K562 (cell line): ENCODE measurements around the gene SLC4A1. TPM values are rescaled to one million over a fixed set of nuclear protein-coding genes. Genes with fewer than 3 reads are reported as not detected.

Experiments
- DIDO1 ChIP-seq: fragments of 450-650 bp; IDR thresholded peaks from 2 replicates; pipeline ENCODE4 v1.6.1; 2016; ENCODE audit warnings: low read depth, missing biosample characterization, missing genetic modification characterization
- FOXK1 ChIP-seq: sonication (generic); formaldehyde crosslinking; IDR thresholded peaks from 2 replicates; pipeline ENCODE4 v1.8.0; 2022; ENCODE audit warnings: missing genetic modification reagents, mild to moderate bottlenecking, borderline replicate concordance
- MIER1 ChIP-seq: fragments of 450-650 bp; IDR thresholded peaks from 2 replicates; pipeline ENCODE4 v1.6.1; 2016; ENCODE audit warnings: antibody characterized with exemption, mild to moderate bottlenecking, low read depth
- NCOA1 ChIP-seq: fragments of 450-650 bp; IDR thresholded peaks from 2 replicates; pipeline ENCODE4 v1.6.1; 2016; ENCODE audit warnings: low read depth
- RBFOX2 ChIP-seq: fragments of 200-400 bp; formaldehyde crosslinking; IDR thresholded peaks from 2 replicates; pipeline ENCODE4 v1.6.1; 2017; ENCODE audit warnings: low read depth, mild to moderate bottlenecking, low read length, moderate library complexity
- SRF ChIP-seq, 2 experiments: fragments of 250-450, 450-650 bp in 1 of 2; sonication (Bioruptor Pico) in 1 of 2; sonication (generic) in 1 of 2; formaldehyde crosslinking; IDR thresholded peaks; 2 replicates each; pipeline versions ENCODE4 v1.5.0 to v1.5.1; 2020 to 2022; ENCODE audit warnings: mild to moderate bottlenecking in 1 of 2, missing genetic modification reagents in 1 of 2
- YY1 ChIP-seq, 3 experiments: IDR thresholded peaks; 2 replicates each; pipeline ENCODE4 v1.6.1; 2011; ENCODE audit warnings: low read length in 2 of 3, mild to moderate bottlenecking in 2 of 3, moderate library complexity in 2 of 3, borderline replicate concordance in 1 of 3, control low read depth in 1 of 3, low read depth in 1 of 3; ENCODE audit not compliant: insufficient read depth in 3 of 3, insufficient replicate concordance in 2 of 3, control insufficient read depth in 1 of 3, insufficient read length in 1 of 3; ENCODE audit errors: extremely low read depth in 1 of 3
- ZNF23 ChIP-seq: fragments of 250-450 bp; sonication (Bioruptor Pico); IDR thresholded peaks from 2 replicates; pipeline ENCODE4 v1.4.0; 2020; ENCODE audit warnings: mild to moderate bottlenecking
- ZNF830 ChIP-seq: fragments of 250-450 bp; sonication (Bioruptor Pico); IDR thresholded peaks from 2 replicates; pipeline ENCODE4 v1.5.0; 2021; ENCODE audit warnings: mild to moderate bottlenecking
- polyA plus RNA-seq, 8 experiments: library from polyadenylated mRNA; depleted of rRNA in 4 of 8; stranded (reverse) in 5 of 8; unstranded in 3 of 8; fragments of >200 nt; fragmentation: Nextera tagmentation in 2 of 8; fragmentation: Illumina TruSeq in 1 of 8; extraction: Ambion mirVana in 2 of 8; extraction: Trizol in 1 of 8; gene quantifications; 2 replicates each; pipeline versions ENCODE4 v1.2.1 to v1.2.3, GENCODE V29; 2011 to 2014; ENCODE audit warnings: inconsistent platforms in 1 of 8, missing spikeins in 1 of 8
- total RNA-seq, 7 experiments: library from RNA; depleted of rRNA in 6 of 7; stranded (reverse); fragments of >200 nt in 6 of 7; fragmentation: Illumina TruSeq in 2 of 7; extraction: Trizol in 2 of 7; gene quantifications; 2 replicates each; pipeline versions ENCODE4 v1.2.1 to v1.2.3, GENCODE V29; 2011 to 2021; ENCODE audit warnings: low replicate concordance in 1 of 7
- TF ChIP-seq, protein P1 (sequence below): fragments of 450-650 bp; IDR thresholded peaks from 2 replicates; pipeline ENCODE4 v1.6.1; 2016; ENCODE audit warnings: antibody characterized with exemption
- TF ChIP-seq, protein P2 (sequence below): fragments of 250-450 bp; sonication (Bioruptor Pico); IDR thresholded peaks from 2 replicates; pipeline ENCODE4 v1.5.0; 2021; ENCODE audit warnings: mild to moderate bottlenecking, moderate library complexity
- TF ChIP-seq, protein P3 (sequence below): fragments of 150-350 bp; conservative IDR thresholded peaks from 2 replicates; pipeline ENCODE4 v1.6.1; 2014; ENCODE audit warnings: low read length
- TF ChIP-seq, protein P4 (sequence below): fragments of 250-450 bp; sonication (Bioruptor Pico); IDR thresholded peaks from 2 replicates; pipeline ENCODE4 v1.5.0; 2020; ENCODE audit warnings: mild to moderate bottlenecking
- TF ChIP-seq, protein P5 (sequence below): sonication (generic); formaldehyde crosslinking; IDR thresholded peaks from 2 replicates; pipeline ENCODE4 v1.9.0; 2022; ENCODE audit warnings: mild to moderate bottlenecking, missing genetic modification reagents

The SLC4A1 gene
- total and polyA plus RNA-seq, 9 of the 15 experiments (the other 6 are each of a cell fraction or from before 2014, with no cell fraction given): 0.14 to 1.00 (median 0.53) TPM

DNA sequence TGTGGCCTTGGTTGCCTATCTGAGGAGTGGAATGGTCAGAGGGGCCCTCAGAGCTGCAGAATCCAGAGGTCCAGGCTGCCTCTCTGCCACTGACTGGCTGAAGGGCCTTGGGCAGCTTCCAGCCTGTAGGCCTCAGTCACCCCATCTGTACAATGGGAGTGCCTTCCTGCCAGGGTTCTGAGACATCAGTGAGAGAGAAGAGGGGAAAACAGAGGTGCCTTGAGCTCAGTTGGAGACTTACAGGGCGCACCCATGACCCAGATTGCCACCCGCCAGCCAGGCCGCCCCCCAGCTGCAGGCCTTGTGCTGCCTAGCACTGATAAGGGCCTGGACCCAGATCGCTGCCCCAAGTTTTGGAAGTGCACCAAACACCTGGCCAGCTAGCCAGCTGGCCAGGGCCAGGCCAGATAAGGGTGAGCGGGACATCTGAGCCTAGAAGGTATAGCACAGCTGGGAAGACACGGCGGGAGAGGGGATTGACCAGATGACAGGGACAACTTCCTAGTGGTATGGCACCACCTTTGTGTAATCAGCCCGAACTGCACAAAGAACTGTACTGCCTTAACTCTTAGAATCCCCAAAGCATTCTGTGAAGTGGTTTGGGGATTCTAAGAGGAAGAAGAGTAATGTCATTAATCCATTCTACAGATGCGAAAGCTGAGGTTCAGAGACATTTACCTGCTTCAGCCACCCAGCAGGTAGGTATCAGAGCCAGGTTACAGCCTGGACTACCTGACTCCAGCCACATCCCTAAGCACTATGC lies 1.4 kb downstream of the SLC4A1 start (continued):
- no peak; a peak in 1 of 4 replicates for TF ChIP-seq SRF (CRISPR knock-in tag; IDR thresholded peaks at IDR 0.05)
- TF ChIP-seq DIDO1: no peak
- TF ChIP-seq, protein P1, sequence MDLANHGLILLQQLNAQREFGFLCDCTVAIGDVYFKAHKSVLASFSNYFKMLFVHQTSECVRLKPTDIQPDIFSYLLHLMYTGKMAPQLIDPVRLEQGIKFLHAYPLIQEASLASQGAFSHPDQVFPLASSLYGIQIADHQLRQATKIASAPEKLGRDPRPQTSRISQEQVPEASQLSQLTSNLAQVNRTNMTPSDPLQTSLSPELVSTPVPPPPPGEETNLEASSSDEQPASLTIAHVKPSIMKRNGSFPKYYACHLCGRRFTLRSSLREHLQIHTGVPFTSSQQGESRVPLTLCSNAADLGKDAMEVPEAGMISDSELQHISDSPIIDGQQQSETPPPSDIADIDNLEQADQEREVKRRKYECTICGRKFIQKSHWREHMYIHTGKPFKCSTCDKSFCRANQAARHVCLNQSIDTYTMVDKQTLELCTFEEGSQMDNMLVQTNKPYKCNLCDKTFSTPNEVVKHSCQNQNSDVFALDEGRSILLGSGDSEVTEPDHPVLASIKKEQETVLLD: peak; percentile 56; the same call in 1 of the 2 replicates
- TF ChIP-seq YY1 (IDR thresholded peaks at IDR 0.05; ENCODE audit: borderline replicate concordance in 1 of 3, control insufficient read depth in 1 of 3, extremely low read depth in 1 of 3, insufficient read depth in 3 of 3, insufficient read length in 1 of 3, insufficient replicate concordance in 2 of 3, low read depth in 1 of 3, low read length in 2 of 3): peak in 1 of 3 experiments; percentile 73
- no peak for TF ChIP-seq ZNF830 (CRISPR knock-in tag)
- TF ChIP-seq, protein P2, sequence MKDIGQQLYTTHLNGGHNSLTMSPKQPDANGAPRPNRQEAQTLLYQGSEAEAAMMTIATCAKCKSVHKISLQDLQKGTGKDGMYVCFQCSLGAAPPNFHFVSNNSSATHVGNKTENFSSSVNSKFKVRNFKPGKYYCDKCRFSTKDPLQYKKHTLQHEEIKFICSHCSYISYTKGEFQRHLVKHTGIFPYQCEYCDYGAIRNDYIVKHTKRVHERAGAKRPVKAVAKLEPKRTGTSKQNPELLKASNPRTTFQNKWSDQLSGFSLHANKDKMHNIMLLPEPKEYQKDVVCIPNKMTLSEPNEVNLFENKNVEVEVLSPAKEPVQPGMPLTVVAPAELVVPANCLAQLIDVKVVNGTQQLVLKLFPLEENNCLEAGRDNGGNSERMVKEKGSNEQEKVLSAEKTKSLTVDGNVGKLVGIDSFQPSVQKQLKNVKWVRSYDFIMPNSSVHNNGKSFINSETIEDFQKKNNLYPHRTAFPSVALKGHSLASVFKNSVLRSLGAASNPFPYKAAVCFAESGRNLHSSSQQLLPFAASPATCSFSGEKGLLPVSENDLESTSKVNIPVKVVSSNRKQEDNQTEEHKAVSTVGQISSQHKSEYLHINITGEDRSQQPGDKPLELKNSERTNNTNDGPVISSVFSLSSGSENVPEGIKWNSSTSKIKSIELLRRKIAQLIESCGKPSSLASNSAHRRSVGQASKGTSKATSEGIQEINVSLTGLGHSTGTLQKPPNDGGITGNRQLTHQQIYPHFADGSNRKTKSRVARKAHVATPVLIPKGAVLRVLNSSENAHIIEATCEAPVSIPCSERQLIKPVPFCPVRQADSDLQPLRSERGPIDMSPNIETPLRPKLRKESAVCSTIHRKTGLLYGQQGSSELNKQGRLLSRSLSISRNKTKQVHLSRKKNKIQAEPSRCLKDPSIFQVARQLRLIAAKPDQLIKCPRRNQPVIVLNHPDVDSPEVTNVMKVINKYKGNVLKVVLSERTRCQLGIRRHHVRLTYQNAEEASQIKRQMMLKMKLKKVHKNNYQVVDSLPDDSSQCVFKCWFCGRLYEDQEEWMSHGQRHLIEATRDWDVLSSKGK (CRISPR knock-in tag): no peak
- TF ChIP-seq, protein P3, sequence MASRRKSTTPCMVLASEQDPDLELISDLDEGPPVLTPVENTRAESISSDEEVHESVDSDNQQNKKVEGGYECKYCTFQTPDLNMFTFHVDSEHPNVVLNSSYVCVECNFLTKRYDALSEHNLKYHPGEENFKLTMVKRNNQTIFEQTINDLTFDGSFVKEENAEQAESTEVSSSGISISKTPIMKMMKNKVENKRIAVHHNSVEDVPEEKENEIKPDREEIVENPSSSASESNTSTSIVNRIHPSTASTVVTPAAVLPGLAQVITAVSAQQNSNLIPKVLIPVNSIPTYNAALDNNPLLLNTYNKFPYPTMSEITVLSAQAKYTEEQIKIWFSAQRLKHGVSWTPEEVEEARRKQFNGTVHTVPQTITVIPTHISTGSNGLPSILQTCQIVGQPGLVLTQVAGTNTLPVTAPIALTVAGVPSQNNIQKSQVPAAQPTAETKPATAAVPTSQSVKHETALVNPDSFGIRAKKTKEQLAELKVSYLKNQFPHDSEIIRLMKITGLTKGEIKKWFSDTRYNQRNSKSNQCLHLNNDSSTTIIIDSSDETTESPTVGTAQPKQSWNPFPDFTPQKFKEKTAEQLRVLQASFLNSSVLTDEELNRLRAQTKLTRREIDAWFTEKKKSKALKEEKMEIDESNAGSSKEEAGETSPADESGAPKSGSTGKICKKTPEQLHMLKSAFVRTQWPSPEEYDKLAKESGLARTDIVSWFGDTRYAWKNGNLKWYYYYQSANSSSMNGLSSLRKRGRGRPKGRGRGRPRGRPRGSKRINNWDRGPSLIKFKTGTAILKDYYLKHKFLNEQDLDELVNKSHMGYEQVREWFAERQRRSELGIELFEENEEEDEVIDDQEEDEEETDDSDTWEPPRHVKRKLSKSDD: no peak
- 0 out of 2 replicates have a peak, but pooled peaks have one; percentile 66 for TF ChIP-seq MIER1
- no peak; the same call in 1 of the 2 replicates for TF ChIP-seq RBFOX2
- TF ChIP-seq, protein P4, sequence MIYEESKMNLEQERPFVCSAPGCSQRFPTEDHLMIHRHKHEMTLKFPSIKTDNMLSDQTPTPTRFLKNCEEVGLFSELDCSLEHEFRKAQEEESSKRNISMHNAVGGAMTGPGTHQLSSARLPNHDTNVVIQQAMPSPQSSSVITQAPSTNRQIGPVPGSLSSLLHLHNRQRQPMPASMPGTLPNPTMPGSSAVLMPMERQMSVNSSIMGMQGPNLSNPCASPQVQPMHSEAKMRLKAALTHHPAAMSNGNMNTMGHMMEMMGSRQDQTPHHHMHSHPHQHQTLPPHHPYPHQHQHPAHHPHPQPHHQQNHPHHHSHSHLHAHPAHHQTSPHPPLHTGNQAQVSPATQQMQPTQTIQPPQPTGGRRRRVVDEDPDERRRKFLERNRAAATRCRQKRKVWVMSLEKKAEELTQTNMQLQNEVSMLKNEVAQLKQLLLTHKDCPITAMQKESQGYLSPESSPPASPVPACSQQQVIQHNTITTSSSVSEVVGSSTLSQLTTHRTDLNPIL (CRISPR knock-in tag): no peak
- TF ChIP-seq ZNF23: no peak
- TF ChIP-seq NCOA1: peak; percentile 94
- TF ChIP-seq, protein P5, sequence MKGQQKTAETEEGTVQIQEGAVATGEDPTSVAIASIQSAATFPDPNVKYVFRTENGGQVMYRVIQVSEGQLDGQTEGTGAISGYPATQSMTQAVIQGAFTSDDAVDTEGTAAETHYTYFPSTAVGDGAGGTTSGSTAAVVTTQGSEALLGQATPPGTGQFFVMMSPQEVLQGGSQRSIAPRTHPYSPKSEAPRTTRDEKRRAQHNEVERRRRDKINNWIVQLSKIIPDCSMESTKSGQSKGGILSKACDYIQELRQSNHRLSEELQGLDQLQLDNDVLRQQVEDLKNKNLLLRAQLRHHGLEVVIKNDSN: no peak
- TF ChIP-seq FOXK1 (CRISPR knock-in tag): no peak
